ENCODE results near the gene TSHZ3.

TSHZ3 gene

DNA sequence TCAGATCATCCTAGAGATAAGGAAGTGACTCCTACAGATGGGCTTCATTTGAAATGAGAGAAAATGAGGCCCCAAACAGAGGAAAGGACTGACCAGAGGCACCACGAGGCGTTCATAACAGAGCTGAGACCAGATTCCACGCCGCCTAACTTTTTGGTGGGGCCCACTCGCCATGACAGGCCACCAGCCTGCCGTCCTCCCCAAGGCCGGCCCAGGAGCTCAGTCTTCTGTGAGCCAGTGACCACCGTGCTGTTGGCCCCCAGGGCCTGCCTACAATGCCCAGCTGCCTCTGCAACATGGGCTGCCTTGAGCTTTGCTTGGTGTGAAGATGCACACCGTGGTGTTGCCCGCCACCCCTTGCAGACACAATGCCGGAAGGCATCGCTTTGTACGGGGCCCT lies 40.5 kb downstream of the TSHZ3 start:
- no peaks in the 10 kb centered on the region for H3K9me3 ChIP-seq (ENCODE audit: control insufficient read depth, low read length)
- H3K27ac ChIP-seq = no peak overlapping the region
- H3K36me3 ChIP-seq (ENCODE audit: control insufficient read depth, insufficient read depth, low read length) = no peaks in the 10 kb centered on the region
- peaks cover 3% of the 10 kb centered on the region for H3K79me2 ChIP-seq
- no peak overlapping the region for H3K4me2 ChIP-seq (ENCODE audit: low read length)
- no peak overlapping the region for H2AFZ ChIP-seq
- TF ChIP-seq, protein P1, sequence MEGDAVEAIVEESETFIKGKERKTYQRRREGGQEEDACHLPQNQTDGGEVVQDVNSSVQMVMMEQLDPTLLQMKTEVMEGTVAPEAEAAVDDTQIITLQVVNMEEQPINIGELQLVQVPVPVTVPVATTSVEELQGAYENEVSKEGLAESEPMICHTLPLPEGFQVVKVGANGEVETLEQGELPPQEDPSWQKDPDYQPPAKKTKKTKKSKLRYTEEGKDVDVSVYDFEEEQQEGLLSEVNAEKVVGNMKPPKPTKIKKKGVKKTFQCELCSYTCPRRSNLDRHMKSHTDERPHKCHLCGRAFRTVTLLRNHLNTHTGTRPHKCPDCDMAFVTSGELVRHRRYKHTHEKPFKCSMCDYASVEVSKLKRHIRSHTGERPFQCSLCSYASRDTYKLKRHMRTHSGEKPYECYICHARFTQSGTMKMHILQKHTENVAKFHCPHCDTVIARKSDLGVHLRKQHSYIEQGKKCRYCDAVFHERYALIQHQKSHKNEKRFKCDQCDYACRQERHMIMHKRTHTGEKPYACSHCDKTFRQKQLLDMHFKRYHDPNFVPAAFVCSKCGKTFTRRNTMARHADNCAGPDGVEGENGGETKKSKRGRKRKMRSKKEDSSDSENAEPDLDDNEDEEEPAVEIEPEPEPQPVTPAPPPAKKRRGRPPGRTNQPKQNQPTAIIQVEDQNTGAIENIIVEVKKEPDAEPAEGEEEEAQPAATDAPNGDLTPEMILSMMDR (IDR thresholded peaks at IDR 0.05) = no peak
- no peaks in the 10 kb centered on the region for H3K4me1 ChIP-seq
- no peaks in the 10 kb centered on the region for H3K27me3 ChIP-seq (ENCODE audit: control insufficient read depth, insufficient read depth, low read length)
- H3K9ac ChIP-seq = no peak overlapping the region
- H3K4me3 ChIP-seq (ENCODE audit: low read depth, low read length) = no peak overlapping the region

DNA sequence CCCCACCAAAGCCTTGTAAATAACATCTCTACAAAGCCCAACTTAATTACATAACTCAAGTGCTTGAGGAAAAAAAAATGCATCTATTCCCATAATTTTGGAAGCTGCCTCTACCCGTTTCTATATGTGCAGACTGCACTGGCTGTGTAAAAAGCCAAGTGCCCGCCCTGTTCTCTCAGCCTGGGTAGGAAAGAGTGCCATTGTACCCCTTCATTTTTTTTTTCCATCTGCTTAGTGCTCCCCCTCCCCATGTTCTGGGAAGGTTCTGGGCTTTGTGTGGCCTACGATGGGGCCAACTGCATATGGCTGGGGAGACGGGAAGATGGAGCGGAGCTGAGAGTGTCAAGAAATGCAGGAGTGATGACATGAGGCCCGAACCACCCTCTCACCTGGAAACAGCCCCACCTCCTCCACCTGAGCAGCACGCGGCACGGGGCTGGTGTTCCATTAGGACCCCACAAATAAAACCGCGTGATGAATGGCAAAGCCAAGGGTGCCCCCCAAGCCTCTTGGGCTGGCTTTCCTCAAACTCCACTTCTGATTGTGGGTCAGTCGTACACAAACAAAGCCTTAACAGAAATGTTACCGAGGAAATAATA lies 42.1 kb downstream of the TSHZ3 start:
- Histone ChIP-seq H3K4me3 (ENCODE audit: low read depth, low read length) (no peak overlapping the region), H3K36me3 (ENCODE audit: control insufficient read depth, insufficient read depth, low read length) (no peaks in the 10 kb centered on the region), H3K27ac (no peak overlapping the region), H3K9me3 (ENCODE audit: control insufficient read depth, low read length) (no peaks in the 10 kb centered on the region), H3K9ac (no peak overlapping the region), H2AFZ (no peak overlapping the region), H3K79me2 (peaks cover 3% of the 10 kb centered on the region), H3K4me1 (no peaks in the 10 kb centered on the region), H3K4me2 (ENCODE audit: low read length) (no peak overlapping the region), H3K27me3 (ENCODE audit: control insufficient read depth, insufficient read depth, low read length) (no peaks in the 10 kb centered on the region)
- TF ChIP-seq, protein P1 (IDR thresholded peaks at IDR 0.05) = no peak

DNA sequence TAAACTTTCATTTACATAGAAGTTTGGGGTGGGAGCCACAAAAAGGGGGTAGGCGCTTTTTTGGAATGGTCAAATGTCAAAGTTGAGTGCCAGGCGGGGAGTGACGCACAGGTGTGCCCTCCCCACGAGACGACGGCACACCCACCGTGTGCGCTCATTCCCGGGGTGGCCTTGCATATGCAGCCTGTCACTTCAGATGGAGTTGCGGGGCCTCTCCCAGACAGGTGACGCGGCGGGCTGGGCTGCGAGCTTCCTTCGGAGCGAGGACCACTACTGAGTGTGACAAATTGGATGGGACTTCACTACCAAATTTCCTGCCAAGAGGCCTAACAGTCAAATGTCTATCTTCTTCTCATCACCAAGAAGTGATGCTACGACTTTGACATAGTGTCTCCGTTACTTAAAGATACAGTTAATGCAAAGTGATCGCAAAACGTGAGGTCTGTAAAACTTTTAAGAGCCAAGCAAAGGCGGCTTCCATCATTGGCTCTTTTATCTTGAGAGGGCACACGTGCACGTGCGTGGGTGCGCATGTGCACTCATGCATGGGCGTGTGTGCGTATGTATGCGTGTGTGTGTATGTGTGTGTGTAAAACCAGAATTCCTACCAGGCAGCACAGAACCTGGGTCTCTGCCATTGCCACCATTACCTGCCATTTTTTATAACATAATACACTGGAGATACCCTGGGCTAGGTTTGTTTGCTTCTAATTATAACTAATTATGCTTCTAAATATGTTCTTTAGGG lies 43.1 kb downstream of the TSHZ3 start:
- no peak overlapping the region for H2AFZ ChIP-seq
- no peaks in the 10 kb centered on the region for H3K9me3 ChIP-seq (ENCODE audit: control insufficient read depth, low read length)
- H3K27me3 ChIP-seq (ENCODE audit: control insufficient read depth, insufficient read depth, low read length) = no peaks in the 10 kb centered on the region
- no peak overlapping the region for H3K27ac ChIP-seq
- TF ChIP-seq, protein P1 (IDR thresholded peaks at IDR 0.05) = no peak
- H3K4me3 ChIP-seq (ENCODE audit: low read depth, low read length) = no peak overlapping the region
- H3K9ac ChIP-seq = no peak overlapping the region
- H3K4me2 ChIP-seq (ENCODE audit: low read length) = no peak overlapping the region
- peaks cover 3% of the 10 kb centered on the region for H3K79me2 ChIP-seq
- H3K36me3 ChIP-seq (ENCODE audit: control insufficient read depth, insufficient read depth, low read length) = no peaks in the 10 kb centered on the region
- H3K4me1 ChIP-seq = no peaks in the 10 kb centered on the region

DNA sequence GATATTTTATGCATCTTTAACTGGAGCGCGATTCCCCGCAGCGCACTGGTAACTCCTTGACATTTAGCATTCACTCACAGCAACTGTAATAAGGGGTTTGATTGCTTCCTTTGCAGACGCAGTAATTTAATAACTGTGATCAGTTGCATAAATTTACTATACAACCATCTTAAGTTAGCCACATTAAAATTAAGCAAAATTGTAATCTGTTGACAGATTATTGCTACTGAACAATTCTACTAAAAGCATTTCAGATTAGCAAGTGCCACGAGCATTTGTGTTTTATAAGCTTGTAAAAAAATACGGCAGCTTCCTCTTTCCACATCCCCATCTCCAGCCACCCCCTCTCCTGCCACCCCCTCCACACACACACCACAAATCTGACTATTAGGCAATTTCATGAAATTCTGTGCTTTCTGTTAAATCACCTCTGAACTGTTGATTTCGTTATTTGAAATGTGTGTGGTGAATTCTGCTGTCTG lies 44.4 kb downstream of the TSHZ3 start:
- TF ChIP-seq, protein P1 (IDR thresholded peaks at IDR 0.05) = no peak
- H3K9ac ChIP-seq = no peak overlapping the region
- H3K79me2 ChIP-seq = peaks cover under 1% of the 10 kb centered on the region
- H2AFZ ChIP-seq = no peak overlapping the region
- no peaks in the 10 kb centered on the region for H3K9me3 ChIP-seq (ENCODE audit: control insufficient read depth, low read length)
- no peak overlapping the region for H3K4me2 ChIP-seq (ENCODE audit: low read length)
- H3K27ac ChIP-seq = no peak overlapping the region
- no peaks in the 10 kb centered on the region for H3K4me1 ChIP-seq
- no peaks in the 10 kb centered on the region for H3K36me3 ChIP-seq (ENCODE audit: control insufficient read depth, insufficient read depth, low read length)
- no peaks in the 10 kb centered on the region for H3K27me3 ChIP-seq (ENCODE audit: control insufficient read depth, insufficient read depth, low read length)
- H3K4me3 ChIP-seq (ENCODE audit: low read depth, low read length) = no peak overlapping the region
